SK-N-SH treated with all-trans-retinoic acid at 6 μM for 48 hours (cell line): ENCODE data around the gene CDH16.

Source experiments
- OSR1 ChIP-seq: fragments of 250-450 bp; sonication (Bioruptor Pico); IDR thresholded peaks from 2 replicates; pipeline ENCODE4 v1.8.0; 2022; ENCODE audit warnings: moderate library complexity, mild to moderate bottlenecking, inconsistent platforms
- ZFP30 ChIP-seq: fragments of 450-650 bp; formaldehyde crosslinking; IDR thresholded peaks from 2 replicates; pipeline ENCODE4 v1.5.0; 2022; ENCODE audit warnings: mild to moderate bottlenecking, moderate library complexity
- TF ChIP-seq, protein P1 (sequence below): fragments of 250-450 bp; sonication (Bioruptor Pico); IDR thresholded peaks from 2 replicates; pipeline ENCODE4 v1.5.1; 2020; ENCODE audit warnings: low read depth, mild to moderate bottlenecking, moderate library complexity
- TF ChIP-seq, protein P2 (sequence below): fragments of 250-450 bp; sonication (Bioruptor Pico); IDR thresholded peaks from 2 replicates; pipeline ENCODE4 v1.5.0; 2020; ENCODE audit warnings: mild to moderate bottlenecking, moderate library complexity
- TF ChIP-seq, protein P3 (sequence below): fragments of 250-450 bp; sonication (Bioruptor Pico); IDR thresholded peaks from 2 replicates; pipeline ENCODE4 v1.8.0; 2020; ENCODE audit warnings: mild to moderate bottlenecking, moderate library complexity, borderline replicate concordance

DNA sequence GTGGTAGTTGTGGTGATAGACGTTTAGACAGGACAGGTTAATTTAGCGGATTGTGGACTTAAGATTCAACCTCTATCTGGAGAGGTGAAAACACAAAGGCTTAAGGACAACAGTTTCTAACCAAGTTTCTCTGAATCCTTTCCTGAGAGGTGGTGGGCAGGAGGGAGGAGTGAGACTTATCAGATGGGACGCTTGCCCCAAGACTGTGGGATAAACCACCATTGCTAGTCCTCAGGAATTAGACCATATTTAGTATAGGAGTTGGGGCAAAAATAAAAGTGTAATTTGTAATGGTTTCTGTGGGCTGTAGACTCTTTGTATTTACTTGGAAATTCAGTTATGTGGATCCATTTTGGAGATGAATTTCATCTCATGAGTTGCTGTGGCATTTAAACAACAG lies 31.8 kb downstream of the CDH16 start:
- TF ChIP-seq, protein P1, sequence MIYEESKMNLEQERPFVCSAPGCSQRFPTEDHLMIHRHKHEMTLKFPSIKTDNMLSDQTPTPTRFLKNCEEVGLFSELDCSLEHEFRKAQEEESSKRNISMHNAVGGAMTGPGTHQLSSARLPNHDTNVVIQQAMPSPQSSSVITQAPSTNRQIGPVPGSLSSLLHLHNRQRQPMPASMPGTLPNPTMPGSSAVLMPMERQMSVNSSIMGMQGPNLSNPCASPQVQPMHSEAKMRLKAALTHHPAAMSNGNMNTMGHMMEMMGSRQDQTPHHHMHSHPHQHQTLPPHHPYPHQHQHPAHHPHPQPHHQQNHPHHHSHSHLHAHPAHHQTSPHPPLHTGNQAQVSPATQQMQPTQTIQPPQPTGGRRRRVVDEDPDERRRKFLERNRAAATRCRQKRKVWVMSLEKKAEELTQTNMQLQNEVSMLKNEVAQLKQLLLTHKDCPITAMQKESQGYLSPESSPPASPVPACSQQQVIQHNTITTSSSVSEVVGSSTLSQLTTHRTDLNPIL (CRISPR knock-in tag), result no peak
- TF ChIP-seq OSR1 (CRISPR knock-in tag) (no peak), ZFP30 (CRISPR knock-in tag) (no peak)
- TF ChIP-seq, protein P2, sequence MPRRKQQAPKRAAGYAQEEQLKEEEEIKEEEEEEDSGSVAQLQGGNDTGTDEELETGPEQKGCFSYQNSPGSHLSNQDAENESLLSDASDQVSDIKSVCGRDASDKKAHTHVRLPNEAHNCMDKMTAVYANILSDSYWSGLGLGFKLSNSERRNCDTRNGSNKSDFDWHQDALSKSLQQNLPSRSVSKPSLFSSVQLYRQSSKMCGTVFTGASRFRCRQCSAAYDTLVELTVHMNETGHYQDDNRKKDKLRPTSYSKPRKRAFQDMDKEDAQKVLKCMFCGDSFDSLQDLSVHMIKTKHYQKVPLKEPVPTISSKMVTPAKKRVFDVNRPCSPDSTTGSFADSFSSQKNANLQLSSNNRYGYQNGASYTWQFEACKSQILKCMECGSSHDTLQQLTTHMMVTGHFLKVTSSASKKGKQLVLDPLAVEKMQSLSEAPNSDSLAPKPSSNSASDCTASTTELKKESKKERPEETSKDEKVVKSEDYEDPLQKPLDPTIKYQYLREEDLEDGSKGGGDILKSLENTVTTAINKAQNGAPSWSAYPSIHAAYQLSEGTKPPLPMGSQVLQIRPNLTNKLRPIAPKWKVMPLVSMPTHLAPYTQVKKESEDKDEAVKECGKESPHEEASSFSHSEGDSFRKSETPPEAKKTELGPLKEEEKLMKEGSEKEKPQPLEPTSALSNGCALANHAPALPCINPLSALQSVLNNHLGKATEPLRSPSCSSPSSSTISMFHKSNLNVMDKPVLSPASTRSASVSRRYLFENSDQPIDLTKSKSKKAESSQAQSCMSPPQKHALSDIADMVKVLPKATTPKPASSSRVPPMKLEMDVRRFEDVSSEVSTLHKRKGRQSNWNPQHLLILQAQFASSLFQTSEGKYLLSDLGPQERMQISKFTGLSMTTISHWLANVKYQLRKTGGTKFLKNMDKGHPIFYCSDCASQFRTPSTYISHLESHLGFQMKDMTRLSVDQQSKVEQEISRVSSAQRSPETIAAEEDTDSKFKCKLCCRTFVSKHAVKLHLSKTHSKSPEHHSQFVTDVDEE (CRISPR knock-in tag), result no peak
- TF ChIP-seq, protein P3, sequence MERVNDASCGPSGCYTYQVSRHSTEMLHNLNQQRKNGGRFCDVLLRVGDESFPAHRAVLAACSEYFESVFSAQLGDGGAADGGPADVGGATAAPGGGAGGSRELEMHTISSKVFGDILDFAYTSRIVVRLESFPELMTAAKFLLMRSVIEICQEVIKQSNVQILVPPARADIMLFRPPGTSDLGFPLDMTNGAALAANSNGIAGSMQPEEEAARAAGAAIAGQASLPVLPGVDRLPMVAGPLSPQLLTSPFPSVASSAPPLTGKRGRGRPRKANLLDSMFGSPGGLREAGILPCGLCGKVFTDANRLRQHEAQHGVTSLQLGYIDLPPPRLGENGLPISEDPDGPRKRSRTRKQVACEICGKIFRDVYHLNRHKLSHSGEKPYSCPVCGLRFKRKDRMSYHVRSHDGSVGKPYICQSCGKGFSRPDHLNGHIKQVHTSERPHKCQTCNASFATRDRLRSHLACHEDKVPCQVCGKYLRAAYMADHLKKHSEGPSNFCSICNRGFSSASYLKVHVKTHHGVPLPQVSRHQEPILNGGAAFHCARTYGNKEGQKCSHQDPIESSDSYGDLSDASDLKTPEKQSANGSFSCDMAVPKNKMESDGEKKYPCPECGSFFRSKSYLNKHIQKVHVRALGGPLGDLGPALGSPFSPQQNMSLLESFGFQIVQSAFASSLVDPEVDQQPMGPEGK (CRISPR knock-in tag), result no peak
